ENCODE data around the gene ZXDB. TPM values are rescaled to one million over a fixed set of nuclear protein-coding genes. Genes with fewer than 3 reads are reported as not detected.
A peak's percentile ranks its signal among the peaks of the same experiment; 100 is the strongest.

The ZXDB gene
- total and polyA plus RNA-seq, 2 of the 13 experiments (the other 11 are each of a cell fraction or from before 2014, with no cell fraction given), result 4.5 to 9.0 TPM

GRCh38 chrX:57643698-57644097 is 51.9 kb downstream of the ZXDB start (continued):
- TF ChIP-seq TRIM22 (IDR thresholded peaks at IDR 0.05) (no peak), DMAP1 (CRISPR knock-in tag; IDR thresholded peaks at IDR 0.05) (no peak), KLF13 (CRISPR knock-in tag; IDR thresholded peaks at IDR 0.05) (no peak), ZNF704 (CRISPR knock-in tag; IDR thresholded peaks at IDR 0.05; ENCODE audit: borderline replicate concordance) (no peak), ZFP1 (CRISPR knock-in tag; IDR thresholded peaks at IDR 0.05) (no peak), HNF4A (CRISPR knock-in tag; IDR thresholded peaks at IDR 0.05) (peak; percentile 56), DPF2 (CRISPR knock-in tag; IDR thresholded peaks at IDR 0.05; ENCODE audit: borderline replicate concordance, low read depth) (no peak), MYC (CRISPR knock-in tag; IDR thresholded peaks at IDR 0.05; ENCODE audit: borderline replicate concordance) (no peak), EP300 (IDR thresholded peaks at IDR 0.05; ENCODE audit: low read depth in 2 of 2, low read length in 2 of 2) (peak in 1 of 2 experiments; percentile 71; a peak in 2 of 4 replicates), EP300 (CRISPR knock-in tag; IDR thresholded peaks at IDR 0.05; ENCODE audit: borderline replicate concordance) (no peak), ZNF331 (CRISPR knock-in tag; IDR thresholded peaks at IDR 0.05) (0 out of 2 replicates have a peak, but pooled peaks have one; percentile 21), E2F2 (CRISPR knock-in tag; IDR thresholded peaks at IDR 0.05; ENCODE audit: borderline replicate concordance) (no peak), POLR2G (IDR thresholded peaks at IDR 0.05; ENCODE audit: low read depth, low read length) (no peak), ZNF772 (CRISPR knock-in tag; IDR thresholded peaks at IDR 0.05) (no peak), NFYC (CRISPR knock-in tag; IDR thresholded peaks at IDR 0.05) (no peak), ZNF781 (CRISPR knock-in tag; IDR thresholded peaks at IDR 0.05; ENCODE audit: borderline replicate concordance, not compliant biosample characterization) (no peak), SNAPC2 (CRISPR knock-in tag; IDR thresholded peaks at IDR 0.05) (no peak), RNF219 (CRISPR knock-in tag; IDR thresholded peaks at IDR 0.05) (no peak), ZNF678 (CRISPR knock-in tag; IDR thresholded peaks at IDR 0.05) (no peak), TEAD2 (CRISPR knock-in tag; IDR thresholded peaks at IDR 0.05) (no peak), ZNF609 (CRISPR knock-in tag; IDR thresholded peaks at IDR 0.05; ENCODE audit: borderline replicate concordance) (no peak)
